GM12892 (cell line): Measurements from ENCODE around the gene CCDC149.

Source experiments
- POLR2A ChIP-seq: IDR thresholded peaks from 2 replicates; pipeline ENCODE4 v1.6.1; 2011; ENCODE audit warnings: low read depth, low read length, control low read depth
- TAF1 ChIP-seq: IDR thresholded peaks from 2 replicates; pipeline ENCODE4 v1.6.1; 2011; ENCODE audit warnings: low read depth, mild to moderate bottlenecking, control low read depth, low read length, borderline replicate concordance

GRCh38 chr4:24956091-24956490 lies 43.2 kb upstream of the CCDC149 start:
- TF ChIP-seq POLR2A: no peak
- no peak for TF ChIP-seq TAF1
